Mucosa of descending colon (tissue), 3 donors: ENCODE results near the gene CPNE7. TPM values are rescaled to one million over a fixed set of nuclear protein-coding genes. Genes with fewer than 3 reads are reported as not detected.

ENCODE experiments used
- ATAC-seq: fragments of 200-7000 bp; cut with Tn5 transposase; one replicate; pipeline ENCODE4 v1.9.1; 2020; ENCODE audit warnings: mild to moderate bottlenecking, moderate library complexity
- DNase-seq, 3 donors: peaks; one replicate each; pipeline ENCODE4 v3.0.0-alpha.2; 2020
- H3K36me3 ChIP-seq: fragments of 200-600 bp; one replicate; pipeline ENCODE4 v1.8.0; 2021; ENCODE audit warnings: low read depth, mild to moderate bottlenecking
- H3K4me1 ChIP-seq: fragments of 200-600 bp; one replicate; pipeline ENCODE4 v1.8.0; 2021; ENCODE audit warnings: low read depth, mild to moderate bottlenecking
- H3K4me3 ChIP-seq: fragments of 200-600 bp; one replicate; pipeline ENCODE4 v1.8.0; 2021; ENCODE audit warnings: mild to moderate bottlenecking
- H3K9me3 ChIP-seq: fragments of 200-600 bp; one replicate; pipeline ENCODE4 v1.8.0; 2021; ENCODE audit warnings: mild to moderate bottlenecking
- CTCF ChIP-seq: fragments of 200-600 bp; IDR thresholded peaks from one replicate; pipeline ENCODE4 v1.8.0; 2022; ENCODE audit warnings: antibody characterized with exemption, mild to moderate bottlenecking
- intact Hi-C, 2 donors: fragments of 100-400 bp; cut with DNase I in 1 of 2; cut with micrococcal nuclease in 1 of 2; formaldehyde crosslinking; loops; one replicate each; pipeline versions ENCODE4 v1.11.0 to v1.11.1; 2022; cut with DNase I, micrococcal nuclease
- total RNA-seq, 3 donors: library from RNA; stranded (reverse); fragmentation: NEBNext Ultra II Directional in 2 of 3; extraction: Animal tissue kit (Norgen Biotek cat#: 25700) in 2 of 3; gene quantifications; one replicate each; pipeline versions ENCODE4 v1.2.1 to v1.2.4, GENCODE V29; 2021 to 2023
- donor health status: DM: no; HTN: no; CAD: no; lungs with moderate emphysema.
- donor health status: DM: no; HTN: no; CAD: no.
- donor health status: DM: no; HTN: yes; CAD: no.

Gene CPNE7
- total RNA-seq, 3 donors from 2014 or later, result 0.72 to 2.0 (median 0.79) TPM

DNA sequence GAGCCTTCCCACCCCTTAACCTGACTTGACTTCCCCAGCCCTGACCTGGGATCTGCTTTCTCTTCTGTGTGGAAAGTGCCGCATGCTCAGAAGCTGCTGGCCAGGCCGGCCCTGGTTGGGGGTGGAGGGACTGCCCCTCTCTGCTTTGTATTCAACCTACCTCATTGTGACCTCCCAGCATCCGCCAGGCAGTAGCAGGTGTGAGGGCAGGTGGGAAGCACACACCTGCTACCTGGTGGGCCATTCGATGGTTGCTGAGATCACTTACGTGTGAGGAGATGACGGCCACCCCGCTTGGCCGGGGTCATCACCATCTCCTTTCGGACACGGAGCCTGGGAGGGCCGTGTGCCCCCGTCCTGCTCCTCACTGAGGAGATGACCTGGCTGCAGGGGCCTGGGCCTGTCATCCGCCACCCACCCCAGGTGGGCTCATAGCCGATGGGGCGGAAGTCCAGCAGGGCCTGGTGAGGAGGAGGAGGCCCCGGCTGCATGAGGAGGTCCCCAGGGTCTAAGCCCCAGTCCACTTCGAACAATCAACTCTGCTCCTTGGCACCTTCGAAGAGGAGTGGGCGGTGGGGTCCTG is 7.1 kb downstream of the CPNE7 start:
- ATAC-seq (peak; percentile 7), DNase-seq (no peak)
- Histone ChIP-seq H3K4me3 (no peak overlapping the region), H3K36me3 (no peaks in the 10 kb centered on the region), H3K4me1 (no peaks in the 10 kb centered on the region), H3K9me3 (no peaks in the 10 kb centered on the region)
- no peak for TF ChIP-seq CTCF
- intact Hi-C loops, result no loop called here

DNA sequence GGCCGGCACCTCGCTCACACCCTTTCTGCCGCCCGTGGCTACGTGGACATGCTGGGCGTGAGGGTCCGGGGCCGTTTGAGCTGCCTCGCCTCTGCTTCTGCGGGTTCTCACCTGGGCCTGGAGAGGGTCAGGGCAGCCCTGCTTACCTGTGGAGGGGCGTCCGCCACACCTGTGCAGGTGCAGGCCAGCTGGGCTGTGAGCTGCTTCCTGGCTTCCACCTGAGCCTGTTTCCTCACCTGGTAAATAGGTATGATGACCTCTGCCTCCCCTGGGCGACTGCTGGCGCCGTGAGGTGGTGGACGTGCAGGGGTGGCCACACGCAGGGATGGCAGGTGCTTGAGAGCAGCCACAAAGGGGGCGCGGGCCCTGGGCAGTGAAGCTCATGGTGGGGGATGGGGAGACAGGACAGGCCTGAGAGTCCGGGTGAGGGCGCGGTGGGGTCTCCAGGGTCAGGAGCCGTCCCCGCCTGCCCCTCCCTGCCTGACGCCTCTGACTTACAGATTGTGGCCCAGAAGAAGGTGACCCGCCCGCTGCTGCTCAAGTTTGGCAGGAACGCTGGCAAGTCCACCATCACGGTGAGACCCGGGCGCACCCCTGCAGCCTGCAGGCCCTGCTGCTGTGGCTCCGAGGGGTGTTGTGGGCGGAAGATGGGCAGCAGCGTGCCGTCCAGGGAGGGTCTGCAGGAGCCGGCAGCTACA is 7.8 kb downstream of the CPNE7 start:
- Histone ChIP-seq H3K36me3 (no peaks in the 10 kb centered on the region), H3K9me3 (no peaks in the 10 kb centered on the region), H3K4me1 (no peaks in the 10 kb centered on the region), H3K4me3 (no peak overlapping the region)
- TF ChIP-seq CTCF, result no peak
- intact Hi-C loops, result no loop called here
- ATAC-seq (no peak), DNase-seq (peak in 1 of 3 donors; percentile 52)

DNA sequence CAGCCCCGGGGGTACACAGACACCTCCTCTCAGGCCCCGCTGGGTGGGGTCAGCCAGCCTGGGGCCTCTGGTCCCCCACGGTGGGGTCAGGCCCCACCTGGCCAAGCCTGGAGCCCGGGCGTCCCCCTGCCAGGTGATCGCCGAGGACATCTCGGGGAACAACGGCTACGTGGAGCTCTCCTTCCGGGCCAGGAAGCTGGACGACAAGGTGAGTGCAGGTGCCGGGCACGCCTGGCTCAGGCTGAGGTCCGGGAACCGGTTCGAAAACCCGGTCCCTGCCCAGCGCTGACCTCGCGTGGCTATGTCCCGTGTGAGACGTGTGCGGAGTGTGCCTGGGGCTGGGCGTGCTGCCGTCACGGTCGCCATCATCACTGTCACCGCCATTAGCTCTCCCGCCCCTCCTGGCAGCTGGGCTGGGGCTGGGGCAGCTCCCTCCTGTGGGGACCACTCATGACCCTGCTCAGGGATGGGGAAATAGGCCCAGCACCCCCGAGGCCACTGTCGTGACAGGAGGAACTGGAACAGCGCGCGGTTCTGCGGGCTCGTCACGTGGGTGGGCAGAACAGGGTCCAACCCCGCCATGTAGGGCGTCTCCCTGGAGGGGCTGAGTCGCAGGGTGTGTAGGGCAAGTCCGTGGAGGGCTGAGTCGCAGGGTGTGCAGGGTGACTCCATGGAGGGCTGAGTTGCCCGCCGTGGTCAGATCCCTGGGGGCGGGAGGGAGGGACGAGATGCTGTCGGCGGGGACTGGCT is 8.5 kb downstream of the CPNE7 start:
- intact Hi-C loops, result no loop called here
- no peak overlapping the region for H3K4me3 ChIP-seq
- ATAC-seq (no peak), DNase-seq (no peak)
- no peak for TF ChIP-seq CTCF
- H3K4me1 ChIP-seq, result no peaks in the 10 kb centered on the region
- no peaks in the 10 kb centered on the region for H3K9me3 ChIP-seq
- no peaks in the 10 kb centered on the region for H3K36me3 ChIP-seq

- Histone ChIP-seq H3K4me1 (no peaks in the 10 kb centered on the region), H3K4me3 (no peak overlapping the region), H3K36me3 (no peaks in the 10 kb centered on the region), H3K9me3 (no peaks in the 10 kb centered on the region)
- DNase-seq, result no peak
- no peak for ATAC-seq
- TF ChIP-seq CTCF, result no peak
- intact Hi-C loops, result no loop called here
Measured at GRCh38 chr16:89584768-89585549, 9.4 kb downstream of the CPNE7 start.

DNA sequence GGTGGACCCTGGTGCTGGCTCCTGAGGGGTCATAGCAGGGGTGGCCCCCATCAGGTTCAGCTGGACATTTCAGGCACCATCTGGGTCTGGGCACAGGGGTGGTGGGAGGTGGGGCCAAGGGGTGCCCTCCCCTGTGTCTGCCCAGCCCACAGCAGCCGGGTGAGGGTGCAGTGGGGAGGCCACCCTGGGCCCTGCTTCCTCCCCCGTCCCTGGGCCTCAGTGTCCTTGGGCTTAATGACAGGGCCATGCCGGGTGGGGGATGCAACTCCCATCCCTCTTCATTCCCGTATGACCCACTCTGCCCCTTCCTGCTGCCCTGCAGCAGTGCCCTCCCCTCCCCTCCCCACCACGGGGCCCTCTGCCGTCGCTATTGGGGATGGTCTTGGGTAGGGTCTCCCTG is 10.7 kb downstream of the CPNE7 start:
- H3K4me1 ChIP-seq, result no peaks in the 10 kb centered on the region
- intact Hi-C loops, result no loop called here

More for the DNA sequence above, 10.7 kb downstream of the CPNE7 start:
- no peak for ATAC-seq
- Histone ChIP-seq H3K36me3 (no peaks in the 10 kb centered on the region), H3K9me3 (no peaks in the 10 kb centered on the region), H3K4me3 (no peak overlapping the region)
- no peak for DNase-seq
- no peak for TF ChIP-seq CTCF
